SK-N-SH treated with all-trans-retinoic acid at 6 μM for 48 hours (cell line): ENCODE measurements around the gene RFWD3.

Source experiments
- OSR1 ChIP-seq: fragments of 250-450 bp; sonication (Bioruptor Pico); IDR thresholded peaks from 2 replicates; pipeline ENCODE4 v1.8.0; 2022; ENCODE audit warnings: moderate library complexity, mild to moderate bottlenecking, inconsistent platforms
- TCF4 ChIP-seq: fragments of 250-450 bp; sonication (Bioruptor Pico); IDR thresholded peaks from 2 replicates; pipeline ENCODE4 v1.8.0; 2021; ENCODE audit warnings: mild to moderate bottlenecking, moderate library complexity, borderline replicate concordance
- TF ChIP-seq, protein P1 (sequence below): fragments of 250-450 bp; sonication (Bioruptor Pico); IDR thresholded peaks from 2 replicates; pipeline ENCODE4 v1.8.0; 2020; ENCODE audit warnings: mild to moderate bottlenecking, moderate library complexity, borderline replicate concordance
- TF ChIP-seq, protein P2 (sequence below): fragments of 250-450 bp; sonication (Bioruptor Pico); IDR thresholded peaks from 2 replicates; pipeline ENCODE4 v1.5.1; 2021; ENCODE audit warnings: mild to moderate bottlenecking, moderate library complexity
- TF ChIP-seq, protein P3 (sequence below): fragments of 250-450 bp; sonication (Bioruptor Pico); IDR thresholded peaks from 2 replicates; pipeline ENCODE4 v1.5.1; 2020; ENCODE audit warnings: low read depth, mild to moderate bottlenecking, moderate library complexity

DNA sequence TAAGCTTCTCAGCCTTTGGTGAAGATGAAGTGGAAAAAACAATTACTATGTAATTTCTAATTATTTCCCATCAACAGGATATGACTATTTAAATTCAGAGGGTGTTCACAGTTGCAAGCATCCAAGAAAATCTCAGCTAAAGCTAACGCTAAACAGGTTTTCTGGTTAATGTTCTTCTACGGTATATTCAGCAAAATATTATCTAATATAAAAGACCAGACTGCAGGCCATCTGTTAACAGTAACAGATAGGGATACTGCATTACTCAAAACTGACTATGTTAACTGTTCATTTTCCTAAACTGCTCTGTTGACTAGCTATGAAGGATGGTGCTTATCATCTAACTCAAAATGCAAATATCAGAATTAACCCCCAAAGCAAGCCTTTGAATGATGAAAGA, 92.5 kb downstream of the RFWD3 start:
- TF ChIP-seq OSR1 (CRISPR knock-in tag) (no peak), TCF4 (CRISPR knock-in tag) (peak; percentile 83)
- TF ChIP-seq, protein P1, sequence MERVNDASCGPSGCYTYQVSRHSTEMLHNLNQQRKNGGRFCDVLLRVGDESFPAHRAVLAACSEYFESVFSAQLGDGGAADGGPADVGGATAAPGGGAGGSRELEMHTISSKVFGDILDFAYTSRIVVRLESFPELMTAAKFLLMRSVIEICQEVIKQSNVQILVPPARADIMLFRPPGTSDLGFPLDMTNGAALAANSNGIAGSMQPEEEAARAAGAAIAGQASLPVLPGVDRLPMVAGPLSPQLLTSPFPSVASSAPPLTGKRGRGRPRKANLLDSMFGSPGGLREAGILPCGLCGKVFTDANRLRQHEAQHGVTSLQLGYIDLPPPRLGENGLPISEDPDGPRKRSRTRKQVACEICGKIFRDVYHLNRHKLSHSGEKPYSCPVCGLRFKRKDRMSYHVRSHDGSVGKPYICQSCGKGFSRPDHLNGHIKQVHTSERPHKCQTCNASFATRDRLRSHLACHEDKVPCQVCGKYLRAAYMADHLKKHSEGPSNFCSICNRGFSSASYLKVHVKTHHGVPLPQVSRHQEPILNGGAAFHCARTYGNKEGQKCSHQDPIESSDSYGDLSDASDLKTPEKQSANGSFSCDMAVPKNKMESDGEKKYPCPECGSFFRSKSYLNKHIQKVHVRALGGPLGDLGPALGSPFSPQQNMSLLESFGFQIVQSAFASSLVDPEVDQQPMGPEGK (CRISPR knock-in tag) = no peak
- TF ChIP-seq, protein P2, sequence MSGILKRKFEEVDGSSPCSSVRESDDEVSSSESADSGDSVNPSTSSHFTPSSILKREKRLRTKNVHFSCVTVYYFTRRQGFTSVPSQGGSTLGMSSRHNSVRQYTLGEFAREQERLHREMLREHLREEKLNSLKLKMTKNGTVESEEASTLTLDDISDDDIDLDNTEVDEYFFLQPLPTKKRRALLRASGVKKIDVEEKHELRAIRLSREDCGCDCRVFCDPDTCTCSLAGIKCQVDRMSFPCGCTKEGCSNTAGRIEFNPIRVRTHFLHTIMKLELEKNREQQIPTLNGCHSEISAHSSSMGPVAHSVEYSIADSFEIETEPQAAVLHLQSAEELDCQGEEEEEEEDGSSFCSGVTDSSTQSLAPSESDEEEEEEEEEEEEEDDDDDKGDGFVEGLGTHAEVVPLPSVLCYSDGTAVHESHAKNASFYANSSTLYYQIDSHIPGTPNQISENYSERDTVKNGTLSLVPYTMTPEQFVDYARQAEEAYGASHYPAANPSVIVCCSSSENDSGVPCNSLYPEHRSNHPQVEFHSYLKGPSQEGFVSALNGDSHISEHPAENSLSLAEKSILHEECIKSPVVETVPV = no peak
- TF ChIP-seq, protein P3, sequence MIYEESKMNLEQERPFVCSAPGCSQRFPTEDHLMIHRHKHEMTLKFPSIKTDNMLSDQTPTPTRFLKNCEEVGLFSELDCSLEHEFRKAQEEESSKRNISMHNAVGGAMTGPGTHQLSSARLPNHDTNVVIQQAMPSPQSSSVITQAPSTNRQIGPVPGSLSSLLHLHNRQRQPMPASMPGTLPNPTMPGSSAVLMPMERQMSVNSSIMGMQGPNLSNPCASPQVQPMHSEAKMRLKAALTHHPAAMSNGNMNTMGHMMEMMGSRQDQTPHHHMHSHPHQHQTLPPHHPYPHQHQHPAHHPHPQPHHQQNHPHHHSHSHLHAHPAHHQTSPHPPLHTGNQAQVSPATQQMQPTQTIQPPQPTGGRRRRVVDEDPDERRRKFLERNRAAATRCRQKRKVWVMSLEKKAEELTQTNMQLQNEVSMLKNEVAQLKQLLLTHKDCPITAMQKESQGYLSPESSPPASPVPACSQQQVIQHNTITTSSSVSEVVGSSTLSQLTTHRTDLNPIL (CRISPR knock-in tag) = no peak
